Stimulated activated CD8-positive, alpha-beta memory T cell treated with anti-CD3 and anti-CD28 coated beads, Interleukin-15, amount 100 ng/mL, for 24 hours (primary cell): ENCODE data around the gene GAR1.
"Not testable (repeated sequence)": the region's sequence is repeated elsewhere in the genome, so short reads cannot be mapped to it uniquely, and the experiment has no call there.

Source experiments
- DNase-seq: peaks from one replicate; pipeline ENCODE4 v3.0.0-alpha.2; 2020; ENCODE audit warnings: low read depth

The GAR1 gene

GRCh38 chr4:109815151-109816081 is at the start of gene GAR1:
Gene GAR1 (plus strand): TSS chr4:109815762. CDS start chr4:109816165, 403 bp downstream.
- peak; percentile 61 for DNase-seq

DNA sequence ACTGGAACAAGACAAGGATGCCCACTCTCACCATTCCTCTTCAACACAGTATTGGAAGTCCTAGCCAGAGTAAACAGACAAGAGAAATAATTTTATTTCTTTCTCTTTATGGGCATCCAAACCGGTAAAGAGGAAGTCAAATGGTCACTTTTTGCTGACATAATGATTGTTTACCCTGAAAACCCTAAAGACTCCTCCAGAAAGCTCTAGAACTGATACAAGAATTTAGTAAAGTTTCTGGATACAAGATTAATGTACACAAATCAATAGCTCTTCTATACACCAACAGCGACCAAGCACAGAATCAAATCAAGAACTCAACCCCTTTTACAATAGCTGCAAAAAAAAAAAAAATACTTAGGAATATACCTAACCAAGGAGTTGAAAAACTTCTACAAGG is 33.5 kb upstream of the GAR1 start:
- DNase-seq, result not testable (repeated sequence)

- no peak for DNase-seq
Observed at GRCh38 chr4:109786846-109787245, 28.7 kb upstream of the GAR1 start.

DNA sequence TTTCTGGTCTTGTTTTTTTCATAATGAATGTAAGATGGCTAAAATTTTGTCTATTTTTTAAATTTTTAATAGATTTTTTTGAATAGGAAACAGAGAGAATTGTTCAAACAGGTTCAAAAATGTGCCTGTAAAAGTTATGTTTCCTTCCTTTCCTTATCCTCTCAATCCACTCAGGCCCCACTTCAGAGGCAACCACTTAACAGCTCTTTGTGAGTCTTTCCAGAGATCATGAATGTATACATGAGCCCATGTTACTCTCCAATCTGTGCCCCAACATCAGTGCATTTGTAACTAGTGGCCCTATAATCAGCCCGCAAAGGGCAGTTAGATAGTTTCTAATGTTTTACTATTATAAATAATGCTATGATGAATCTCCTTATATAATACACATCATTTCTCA is 27.8 kb upstream of the GAR1 start:
- DNase-seq, result no peak

GRCh38 chr4:109795059-109795458 is 20.5 kb upstream of the GAR1 start:
- no peak for DNase-seq

DNA sequence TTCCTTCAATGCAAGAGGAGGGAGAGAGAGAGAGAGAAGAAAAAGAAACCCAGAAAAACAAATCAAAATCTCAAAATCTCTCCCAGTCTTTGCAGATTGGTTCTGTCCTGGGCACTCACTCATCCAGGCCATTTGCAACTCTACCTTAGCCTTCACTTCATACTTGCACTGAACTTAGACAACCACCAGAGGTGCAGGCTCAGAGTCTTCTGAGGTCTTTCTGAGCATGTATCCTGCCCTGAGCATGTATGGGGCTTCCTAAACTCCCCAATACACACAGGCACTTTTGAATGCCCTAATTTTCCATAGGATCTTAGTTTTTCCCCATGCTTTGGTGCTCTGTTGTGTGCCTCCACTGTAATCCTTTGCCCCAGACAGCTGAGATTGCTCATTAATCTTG is 16.7 kb upstream of the GAR1 start:
- no peak for DNase-seq

GRCh38 chr4:109801099-109801789 is 14.3 kb upstream of the GAR1 start:
- no peak for DNase-seq

- no peak for DNase-seq
Observed at GRCh38 chr4:109801895-109802319, 13.7 kb upstream of the GAR1 start, which contains the start of gene CFI. Gene CFI (minus strand): TSS chr4:109801999. CDS start chr4:109801971, 28 bp downstream.

DNA sequence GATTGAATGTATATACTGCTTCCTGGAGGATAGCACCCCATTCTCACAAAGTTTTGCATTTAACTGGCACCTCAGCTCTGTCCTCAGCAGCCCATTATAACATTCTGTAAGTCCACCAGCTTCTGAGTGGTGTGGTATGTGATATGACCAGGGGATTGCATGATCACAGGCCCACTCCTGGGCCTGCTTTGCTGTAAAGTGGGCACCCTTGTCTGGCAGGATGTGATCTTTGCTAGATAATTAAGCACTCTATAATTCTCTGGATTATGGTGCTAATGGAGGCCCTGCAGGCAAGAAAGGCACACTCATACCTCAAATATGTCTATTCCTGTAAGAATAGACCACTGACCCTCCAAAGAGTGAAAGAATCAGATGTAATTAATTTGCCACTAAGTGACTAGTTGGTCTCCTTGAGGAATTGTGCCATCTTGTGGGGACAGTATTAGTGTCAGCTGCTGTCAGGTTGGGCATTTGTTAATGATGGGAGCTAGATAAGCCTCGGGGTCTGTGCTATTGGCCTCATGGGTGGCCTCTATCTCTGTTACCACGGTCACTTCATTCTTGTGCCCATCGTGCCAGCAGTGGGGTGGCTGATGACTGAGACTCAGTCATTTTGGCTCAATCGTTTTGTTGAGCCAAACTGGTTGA is 11.5 kb upstream of the GAR1 start:
- no peak for DNase-seq

DNA sequence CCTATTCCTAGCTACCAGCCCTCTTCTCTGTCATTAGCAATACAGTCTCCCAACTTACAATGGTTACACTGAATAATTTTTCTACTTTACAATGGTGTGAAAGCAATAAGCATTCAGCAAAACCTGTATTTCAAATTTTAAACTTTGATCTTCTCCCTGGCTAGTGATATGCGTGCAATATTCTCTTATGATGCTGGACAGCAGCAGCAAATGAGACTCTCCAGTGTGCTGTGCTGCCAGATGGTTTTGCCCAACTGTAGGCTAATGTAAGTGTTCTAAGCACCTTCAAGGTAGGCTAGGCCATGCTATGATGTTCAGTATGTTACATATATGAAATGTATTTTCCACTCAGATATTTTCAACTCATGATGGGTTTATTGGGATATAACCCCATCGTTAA is 5.9 kb upstream of the GAR1 start:
- DNase-seq, result no peak

GRCh38 chr4:109810552-109811387 is 4.8 kb upstream of the GAR1 start:
- no peak for DNase-seq

DNA sequence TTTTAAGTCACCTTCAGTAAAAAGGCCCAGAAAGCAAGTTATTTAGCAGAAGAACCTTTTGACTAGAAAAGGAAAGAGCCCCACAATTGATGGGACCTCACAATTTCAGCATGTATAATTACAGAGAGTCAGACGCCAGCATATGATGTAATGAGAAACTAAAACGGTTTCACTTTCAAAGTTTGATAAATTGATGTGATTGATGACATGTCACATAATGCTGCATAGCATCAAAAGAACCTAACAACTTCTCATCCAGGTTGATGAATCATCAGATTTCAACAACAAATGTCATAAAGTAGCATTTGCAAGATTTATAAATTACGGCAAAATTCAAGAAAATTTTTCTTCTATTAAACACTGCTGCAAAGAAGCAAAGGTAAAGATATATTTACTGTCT is 3.9 kb upstream of the GAR1 start:
- DNase-seq, result no peak

DNA sequence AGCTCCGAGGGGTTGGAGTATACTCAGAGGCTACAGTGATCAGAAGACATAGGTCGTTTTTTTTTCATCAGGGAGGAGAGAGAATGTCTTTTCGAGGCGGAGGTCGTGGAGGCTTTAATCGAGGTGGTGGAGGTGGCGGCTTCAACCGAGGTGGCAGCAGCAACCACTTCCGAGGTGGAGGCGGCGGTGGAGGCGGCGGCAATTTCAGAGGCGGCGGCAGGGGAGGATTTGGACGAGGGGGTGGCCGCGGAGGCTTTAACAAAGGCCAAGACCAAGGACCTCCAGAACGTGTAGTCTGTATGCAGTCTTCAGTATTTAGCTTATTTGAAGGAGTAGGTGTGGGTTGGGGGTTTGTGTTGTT is 500 bp downstream of the GAR1 start:
- peak; percentile 27 for DNase-seq

- DNase-seq, result no peak
Observed at GRCh38 chr4:109816894-109817293, 1.3 kb downstream of the GAR1 start.

DNA sequence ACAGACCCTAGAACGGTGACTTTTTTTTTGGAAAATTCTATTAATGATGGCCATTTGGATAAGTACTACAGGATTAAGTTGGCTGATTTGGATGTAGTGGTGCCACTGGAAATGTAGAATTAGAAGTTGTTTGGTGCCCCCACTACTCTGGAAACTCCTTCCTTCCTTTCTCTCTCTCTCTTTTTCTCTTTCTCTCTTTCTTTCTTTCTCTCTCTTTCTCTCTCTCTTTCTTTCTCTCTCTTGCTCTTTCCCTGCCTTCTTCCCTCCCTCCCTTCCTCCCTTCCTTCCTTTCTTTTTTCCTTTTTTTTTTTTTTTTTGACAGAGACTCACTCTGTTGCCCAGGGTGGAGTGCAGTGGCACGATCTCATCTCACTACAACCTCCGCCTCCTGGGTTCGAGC is 2.7 kb downstream of the GAR1 start:
- DNase-seq, result no peak

DNA sequence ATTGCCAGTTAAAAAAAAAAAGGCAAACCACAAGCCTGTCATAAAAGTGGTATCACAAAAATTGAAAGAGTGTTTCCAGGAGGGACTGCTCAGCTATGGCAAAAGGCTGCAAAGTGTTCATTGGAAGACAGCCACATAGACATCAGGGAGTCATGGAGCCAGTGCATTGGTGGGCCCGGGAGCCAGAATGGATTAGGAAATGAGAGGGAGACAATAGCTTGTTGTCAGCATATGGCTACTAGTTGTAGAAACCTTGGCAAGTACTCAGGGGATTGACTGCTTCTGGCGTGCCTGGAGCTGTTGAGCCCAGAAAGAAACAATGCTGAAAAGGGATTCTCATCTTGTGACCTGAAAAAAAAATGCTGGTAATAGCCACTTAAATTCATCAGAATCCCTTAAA is 5.0 kb downstream of the GAR1 start:
- no peak for DNase-seq

DNA sequence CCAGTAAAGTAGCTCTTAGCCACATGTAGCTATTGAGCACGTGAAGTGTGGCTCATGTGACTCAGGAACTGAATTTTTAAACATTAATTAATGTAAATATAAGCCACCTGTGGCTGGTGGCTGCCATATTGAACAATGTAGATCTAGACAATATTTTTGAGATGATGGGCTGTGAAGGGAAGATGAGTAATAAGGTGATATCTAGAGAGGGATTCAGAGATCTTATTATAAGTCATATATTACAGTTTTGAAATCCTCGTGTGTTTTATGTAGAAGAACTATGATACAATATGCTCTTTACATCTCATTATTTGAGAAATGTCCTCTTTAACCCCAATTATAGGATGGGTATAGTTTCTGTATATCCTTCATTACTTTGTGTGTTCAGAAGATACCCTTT is 5.6 kb downstream of the GAR1 start:
- no peak for DNase-seq

DNA sequence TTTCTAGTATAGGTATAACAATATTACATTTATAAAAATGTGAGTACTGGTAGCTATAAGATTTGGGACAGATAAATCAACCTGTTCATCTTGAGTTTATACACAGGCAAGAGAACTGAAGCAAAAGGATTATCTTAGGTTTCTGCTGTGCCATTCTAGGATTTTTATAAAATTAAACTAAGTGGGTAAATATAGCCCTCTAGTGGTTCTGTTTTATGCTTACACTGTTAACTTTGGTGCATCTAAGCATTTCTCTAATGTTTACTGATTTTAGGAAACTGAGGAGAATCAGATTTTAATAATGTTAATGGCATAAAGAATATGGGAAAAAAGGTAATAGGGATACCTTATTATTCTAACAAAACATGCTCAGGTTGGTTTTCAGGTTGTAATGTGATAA is 11.2 kb downstream of the GAR1 start:
- DNase-seq, result no peak

DNA sequence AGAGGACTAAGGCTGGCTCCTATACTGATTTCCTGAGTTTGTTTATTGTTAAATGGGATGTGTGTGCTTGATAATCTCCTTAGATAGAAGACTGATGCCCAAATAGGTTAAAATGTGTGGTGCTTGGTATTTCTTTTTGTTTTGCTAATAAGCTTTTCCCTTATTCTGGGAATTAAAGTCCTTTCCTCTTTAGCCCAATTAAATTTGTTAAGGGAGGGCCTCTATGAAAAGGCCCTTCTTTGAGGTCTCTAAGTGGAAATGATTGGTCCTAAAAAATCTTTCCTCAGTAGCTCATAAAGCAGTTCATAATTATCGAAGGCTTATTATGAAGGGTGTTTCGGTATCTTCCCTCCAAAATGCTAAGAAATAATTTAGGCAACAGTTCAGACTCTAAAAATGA is 12.1 kb downstream of the GAR1 start, which contains the start of gene RRH:
Gene RRH, plus strand, starts transcription at position 301 of the 400 bp plus-strand sequence. Its CDS starts 56 bp downstream, at position 357.
- DNase-seq, result no peak

DNA sequence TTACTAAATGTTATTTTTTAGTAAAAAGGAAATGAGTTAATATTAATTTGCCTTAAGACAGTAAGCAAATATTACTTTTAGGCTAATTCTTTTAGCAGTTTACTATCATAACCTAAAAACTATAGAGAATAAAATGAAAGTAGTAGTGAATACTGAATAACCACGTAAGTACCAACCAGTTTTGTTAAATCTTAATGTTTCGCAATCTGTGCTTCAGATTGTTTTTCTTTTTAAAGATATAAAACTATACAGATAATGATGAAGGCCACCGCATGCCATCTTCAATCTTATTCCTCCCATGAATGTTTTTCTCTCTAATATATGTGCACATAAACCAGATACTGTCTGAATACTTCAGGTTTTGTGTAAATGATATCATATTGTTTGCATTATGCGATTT is 18.2 kb downstream of the GAR1 start:
- no peak for DNase-seq

GRCh38 chr4:109836985-109837384 is 21.4 kb downstream of the GAR1 start:
- no peak for DNase-seq
